Stimulated activated CD4-positive, alpha-beta T cell treated with anti-CD3 and anti-CD28 coated beads, Interleukin-2, amount 100 ng/mL, for 48 hours (primary cell): ENCODE results near the gene DDO.
A peak's percentile ranks its signal among the peaks of the same experiment; 100 is the strongest.

Source experiments
- DNase-seq, 2 donors: peaks; one replicate each; pipeline ENCODE4 v3.0.0-alpha.2; 2020

DDO gene, protein sequence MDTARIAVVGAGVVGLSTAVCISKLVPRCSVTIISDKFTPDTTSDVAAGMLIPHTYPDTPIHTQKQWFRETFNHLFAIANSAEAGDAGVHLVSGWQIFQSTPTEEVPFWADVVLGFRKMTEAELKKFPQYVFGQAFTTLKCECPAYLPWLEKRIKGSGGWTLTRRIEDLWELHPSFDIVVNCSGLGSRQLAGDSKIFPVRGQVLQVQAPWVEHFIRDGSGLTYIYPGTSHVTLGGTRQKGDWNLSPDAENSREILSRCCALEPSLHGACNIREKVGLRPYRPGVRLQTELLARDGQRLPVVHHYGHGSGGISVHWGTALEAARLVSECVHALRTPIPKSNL

GRCh38 chr6:110415086-110415916 lies at the start of gene DDO:
Gene DDO (minus strand): TSS chr6:110415575. CDS start chr6:110413462, 2,113 bp downstream.
- no peak for DNase-seq

DNA sequence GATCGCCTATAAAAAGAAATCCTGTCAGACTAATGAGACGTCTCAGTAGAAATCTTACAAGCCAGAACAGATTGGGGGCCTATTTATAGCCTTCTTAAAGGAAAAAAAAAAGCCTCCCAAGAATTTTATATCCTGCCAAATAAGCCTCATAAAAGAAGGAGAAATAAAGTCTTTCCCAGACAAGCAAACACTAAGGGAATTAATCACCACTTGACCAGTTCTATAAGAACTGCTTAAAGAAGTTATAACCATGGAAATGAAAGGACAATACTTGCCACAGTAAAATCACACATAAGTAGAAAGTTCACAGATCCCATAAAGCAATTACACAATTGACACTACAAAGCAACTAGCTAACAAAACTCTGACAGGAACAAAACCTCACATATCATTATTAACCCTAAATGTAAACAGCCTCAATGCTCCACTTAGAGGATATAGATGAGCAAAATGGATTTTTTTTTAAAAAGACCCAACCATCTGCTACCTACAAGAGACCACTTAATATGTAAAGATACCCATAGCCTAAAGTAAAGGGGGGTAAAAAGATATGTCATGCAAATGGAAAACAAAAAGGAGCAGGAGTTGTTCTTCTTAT lies 47.6 kb upstream of the DDO start:
- no peak for DNase-seq

GRCh38 chr6:110461376-110461775 lies 46.0 kb upstream of the DDO start:
- DNase-seq = no peak

DNA sequence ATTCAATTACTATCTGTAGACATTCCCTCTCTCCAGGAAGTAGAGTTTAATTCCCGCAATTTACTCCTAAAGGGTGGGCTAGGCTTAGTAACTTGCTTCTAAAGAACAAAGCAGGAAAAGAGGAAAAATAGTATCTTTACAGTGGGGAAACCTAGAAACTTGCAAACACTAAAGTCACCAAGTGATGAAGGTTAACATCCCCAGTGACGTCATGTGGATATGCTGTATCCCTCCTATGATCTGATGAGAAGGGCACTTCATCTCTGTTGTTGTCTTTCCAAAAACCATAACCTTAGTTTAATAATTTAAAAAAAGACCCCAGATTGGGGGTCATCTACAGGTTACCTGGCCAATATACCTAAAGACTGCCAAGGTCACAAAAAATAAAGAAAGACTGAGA lies 43.8 kb upstream of the DDO start:
- DNase-seq = no peak

DNA sequence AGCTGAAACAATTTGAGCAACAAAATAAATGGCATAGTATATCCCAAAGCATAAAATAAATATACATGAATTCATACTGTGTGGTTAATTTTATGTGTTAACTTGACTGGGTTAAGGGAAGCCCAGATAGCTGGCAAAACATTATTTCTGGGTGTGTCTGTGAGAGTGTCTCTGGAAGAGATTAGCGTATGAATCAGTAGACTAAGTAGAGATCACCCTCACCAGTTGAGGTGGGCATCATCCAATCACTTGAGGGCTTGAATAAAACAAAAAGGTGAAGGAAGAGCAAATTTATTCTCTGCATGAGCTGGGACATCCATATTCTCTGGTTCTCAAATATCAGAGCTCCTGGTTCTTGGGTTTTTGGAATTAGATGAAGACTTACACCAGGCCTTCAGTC lies 43.1 kb upstream of the DDO start:
- DNase-seq = no peak

DNA sequence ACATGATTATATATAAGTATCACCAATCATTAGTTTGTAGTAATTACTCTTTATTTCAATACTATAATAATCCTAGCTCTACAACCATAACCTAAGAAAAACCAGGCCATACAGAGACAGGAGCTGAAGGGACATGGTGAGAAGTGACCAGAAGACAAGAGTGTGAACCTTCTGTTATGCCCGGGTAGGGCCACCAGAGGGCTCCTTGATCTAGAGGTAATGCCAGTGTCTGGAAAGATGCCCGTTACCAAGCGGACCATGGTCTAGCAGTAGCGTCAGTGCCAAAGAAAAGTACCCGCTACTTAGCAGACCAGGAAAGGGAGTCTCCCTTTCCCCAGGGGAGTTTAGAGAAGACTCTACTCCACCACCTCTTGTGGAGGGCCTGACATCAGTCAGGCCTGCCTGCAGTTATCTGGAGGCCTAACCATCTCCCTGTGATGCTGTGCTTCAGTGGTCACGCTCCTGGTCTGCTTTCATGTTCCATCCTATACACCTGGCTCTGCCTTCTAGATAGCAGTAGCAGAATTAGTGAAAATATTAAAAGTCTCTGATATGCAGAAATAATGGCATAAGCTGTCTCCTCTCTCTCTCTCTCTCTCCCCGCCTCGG lies 42.3 kb upstream of the DDO start:
- DNase-seq = peak in 1 of 2 donors; percentile 15

- DNase-seq = no peak
These were observed 41.3 kb upstream of the DDO start for GRCh38 chr6:110456694-110457093.

DNA sequence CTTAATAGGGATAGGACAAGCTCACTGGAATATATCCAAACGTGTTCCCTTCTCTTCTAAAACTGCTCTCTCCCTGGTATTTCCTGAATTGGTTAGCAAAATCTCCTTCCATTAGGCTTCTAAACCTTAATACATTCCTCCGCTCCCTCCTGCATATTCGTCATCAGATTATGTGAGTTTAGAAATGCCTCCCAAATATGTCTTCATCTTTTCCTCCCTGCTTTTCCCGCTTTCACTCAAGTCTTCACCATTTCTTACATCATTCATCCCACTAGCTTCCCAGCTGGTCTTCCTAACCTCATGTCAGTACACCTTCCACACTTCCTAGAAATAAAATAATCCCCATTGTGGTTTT lies 34.1 kb upstream of the DDO start:
- DNase-seq = no peak

DNA sequence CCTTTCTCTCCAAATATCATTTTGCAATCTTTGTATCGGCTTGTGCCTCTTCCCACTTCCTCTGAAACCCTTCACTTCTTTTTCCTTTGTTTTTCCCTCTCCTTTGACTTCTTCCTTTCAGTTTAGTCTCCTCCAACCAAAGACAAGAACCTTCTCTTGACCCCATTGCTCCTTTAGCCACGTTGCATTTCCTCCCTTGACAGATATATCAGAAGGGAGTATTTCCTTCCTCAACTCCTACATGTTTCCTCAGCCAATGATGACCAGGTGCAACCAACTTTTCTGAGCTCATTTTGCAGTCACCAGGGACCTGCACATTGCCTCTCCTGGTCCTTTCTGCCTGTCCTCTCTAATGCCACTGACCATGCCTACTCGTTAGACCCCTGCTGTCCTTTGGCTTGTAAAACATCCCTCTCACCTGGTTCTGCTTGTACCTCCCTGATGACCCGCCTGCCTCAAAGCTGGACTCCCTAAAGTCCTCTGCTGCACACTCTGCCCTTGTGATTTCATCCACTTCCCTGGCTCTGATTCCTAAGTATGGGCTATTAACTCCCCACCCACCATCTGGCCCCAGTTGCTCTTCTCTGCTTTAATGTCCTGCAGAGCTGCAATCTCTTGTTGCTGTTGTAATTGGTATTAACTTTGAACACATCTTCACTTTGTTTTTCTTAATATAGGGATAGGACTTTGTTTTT lies 33.6 kb upstream of the DDO start:
- DNase-seq = no peak

GRCh38 chr6:110447761-110448160 lies 32.4 kb upstream of the DDO start:
- no peak for DNase-seq

DNA sequence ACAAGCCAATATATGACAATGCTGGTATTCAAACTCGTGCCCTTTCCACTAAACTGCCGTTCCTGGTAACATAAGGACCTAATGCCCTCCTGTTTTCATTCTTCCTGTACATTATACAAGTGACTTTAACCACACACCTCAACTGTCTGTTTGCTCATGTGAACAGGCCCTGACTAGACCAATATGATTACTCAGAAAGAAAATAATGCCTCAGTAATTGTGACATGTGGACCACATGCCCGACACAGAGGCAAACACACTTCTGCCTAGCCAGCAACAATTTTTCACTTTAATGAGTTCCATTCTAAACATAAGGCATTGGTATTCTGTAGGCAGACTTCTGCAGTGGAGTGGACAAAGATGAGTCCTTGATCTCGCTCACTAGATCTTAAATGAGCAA lies 31.0 kb upstream of the DDO start:
- DNase-seq = no peak

DNA sequence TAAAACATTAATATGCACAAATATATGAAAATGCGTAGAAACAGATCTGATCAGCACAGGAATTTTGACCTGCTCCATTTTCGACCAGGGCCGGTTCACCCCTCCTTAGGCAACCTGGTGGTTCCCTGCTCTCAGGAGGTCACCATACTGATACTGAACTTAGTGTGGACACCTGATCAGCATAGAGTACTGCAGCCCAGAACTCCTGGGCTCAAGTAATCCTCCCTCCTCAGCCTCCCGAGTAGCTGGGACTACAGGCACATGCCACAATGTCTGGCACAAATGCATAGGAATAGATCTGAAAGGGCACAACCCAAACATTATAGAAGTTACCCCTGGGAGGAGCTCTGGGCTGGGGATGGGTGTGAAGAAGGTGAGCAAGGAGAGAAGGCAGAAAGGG lies 24.7 kb upstream of the DDO start:
- no peak for DNase-seq

DNA sequence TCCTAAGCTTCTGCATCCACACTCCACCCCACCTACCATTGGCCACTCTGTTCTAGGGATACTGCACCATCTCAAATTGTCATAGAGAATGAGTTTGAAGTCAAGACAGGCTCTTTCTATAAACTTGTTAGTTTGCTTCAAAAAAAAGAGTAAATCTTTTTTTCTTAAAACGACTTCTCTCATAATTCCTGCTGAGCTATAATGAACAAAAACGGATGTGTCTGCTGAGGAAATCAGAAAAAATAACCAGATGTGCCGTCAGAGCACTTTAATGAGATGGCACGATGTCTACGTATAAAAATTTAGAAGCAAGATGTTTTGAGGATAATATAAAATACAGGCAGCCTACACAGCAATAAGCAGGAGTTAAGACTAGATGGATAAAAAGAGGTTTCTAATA lies 24.0 kb upstream of the DDO start:
- DNase-seq = no peak

DNA sequence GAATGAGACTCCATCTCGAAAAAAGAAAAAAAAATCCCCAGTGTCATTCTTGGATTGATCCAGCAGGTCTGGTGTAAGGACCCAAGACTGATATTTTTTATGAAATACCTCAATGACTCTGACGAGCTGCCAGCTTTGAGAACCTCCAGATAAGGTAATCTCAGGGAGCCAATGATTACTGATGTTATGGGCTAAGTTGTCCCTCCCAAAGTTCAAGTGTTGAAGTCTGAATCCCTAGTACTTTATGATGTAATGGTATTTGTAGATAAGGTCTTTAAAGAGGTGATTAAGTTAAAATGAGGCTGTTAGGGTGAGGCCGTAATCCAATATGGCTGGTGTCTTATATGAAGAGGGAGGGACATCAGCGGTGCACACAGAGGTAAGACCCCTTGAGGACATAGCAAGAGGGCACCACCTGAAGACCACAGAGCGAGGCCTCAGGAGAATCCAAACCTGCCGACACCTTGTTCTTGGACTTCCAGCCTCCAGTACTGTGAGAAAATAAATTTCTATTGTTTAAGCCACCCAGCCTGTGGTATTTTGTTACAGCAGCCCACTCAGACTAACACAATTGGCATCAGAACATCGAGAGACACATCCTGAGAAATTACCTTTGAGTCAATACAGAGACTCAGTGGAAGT lies 19.7 kb upstream of the DDO start:
- DNase-seq = no peak

- DNase-seq = no peak
These were observed 17.0 kb upstream of the DDO start for GRCh38 chr6:110432285-110432900.

DNA sequence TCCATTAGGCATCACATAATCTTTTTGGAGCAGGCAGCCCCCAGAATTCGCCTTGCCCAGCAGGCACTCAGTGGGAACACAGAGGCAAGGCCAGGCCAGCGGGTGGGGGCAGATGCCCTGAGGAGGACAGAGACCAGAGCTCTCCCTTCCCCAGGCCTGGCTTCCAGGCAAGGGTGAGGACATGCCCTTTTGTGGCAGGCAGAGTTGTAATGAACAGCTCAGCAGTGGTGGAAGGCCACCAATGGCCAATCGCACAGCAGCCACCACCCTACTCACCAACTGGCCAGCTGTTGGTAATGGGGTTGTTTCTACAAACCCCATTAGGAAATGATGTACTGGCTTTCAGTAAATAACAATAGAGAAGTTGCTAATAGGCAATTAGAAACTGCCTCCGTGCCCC lies 15.4 kb upstream of the DDO start:
- no peak for DNase-seq

GRCh38 chr6:110430236-110430635 lies 14.9 kb upstream of the DDO start:
- DNase-seq = no peak

DNA sequence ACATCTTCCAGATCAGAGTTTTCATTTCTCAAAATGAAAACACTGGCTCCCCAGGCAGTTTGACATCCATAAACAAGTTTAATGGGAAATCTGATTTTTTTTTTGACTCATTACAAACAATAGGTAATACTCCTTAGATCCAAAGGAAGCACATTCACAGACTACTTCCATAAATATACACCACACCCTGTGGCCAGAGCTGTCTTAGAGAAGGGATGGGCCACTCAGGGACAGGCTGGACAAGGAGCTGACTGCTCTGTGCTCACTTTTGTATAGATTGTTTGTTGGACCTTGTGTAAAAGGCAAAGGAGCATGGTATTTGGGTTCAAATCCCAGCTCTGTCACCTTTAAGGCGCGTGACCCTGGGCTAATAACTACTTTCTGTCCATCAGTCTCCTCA lies 12.8 kb upstream of the DDO start:
- DNase-seq = no peak

- DNase-seq = no peak
These were observed 10.4 kb upstream of the DDO start for GRCh38 chr6:110425816-110426215.

DNA sequence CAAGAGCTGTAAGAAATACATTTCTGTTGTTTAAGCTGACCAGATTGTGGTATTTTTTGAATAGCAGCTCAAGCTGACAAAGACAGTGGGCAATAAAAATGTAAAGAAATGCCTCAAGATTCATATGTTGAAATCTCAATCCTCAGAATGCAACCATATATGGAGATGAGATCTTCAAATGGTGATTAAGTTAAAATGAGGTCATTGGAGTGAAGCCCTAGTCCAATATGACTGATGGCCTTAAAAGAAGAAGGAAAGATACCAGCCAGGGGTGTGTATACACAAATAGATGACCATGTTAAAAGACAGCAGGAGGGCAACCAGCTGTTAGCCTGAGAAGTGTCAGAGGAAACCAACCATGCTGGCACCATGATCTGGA lies 7.1 kb upstream of the DDO start:
- DNase-seq = no peak

GRCh38 chr6:110421749-110422443 lies 6.5 kb upstream of the DDO start:
- DNase-seq = no peak
